GM06990 (cell line): Measurements from ENCODE around the gene ZNF14.
"Not testable (repeated sequence)": the region's sequence is repeated elsewhere in the genome, so short reads cannot be mapped to it uniquely, and the experiment has no call there.

ENCODE experiments used
- DNase-seq: peaks from one replicate; pipeline ENCODE4 v3.0.0-alpha.2; 2011; ENCODE audit not compliant: insufficient read length; ENCODE audit errors: extremely low read depth
- H3K27me3 ChIP-seq: replicated peaks from 2 replicates; pipeline ENCODE4 v1.6.0; 2011; ENCODE audit warnings: low read length; ENCODE audit not compliant: control insufficient read depth, insufficient read depth
- H3K36me3 ChIP-seq: 2 replicates; pipeline ENCODE4 v1.5.1; 2011; ENCODE audit warnings: low read length; ENCODE audit not compliant: control insufficient read depth, insufficient read depth
- H3K4me3 ChIP-seq: replicated peaks from 2 replicates; pipeline ENCODE4 v1.5.1; 2011; ENCODE audit warnings: low read depth, mild to moderate bottlenecking, control low read depth, low read length
- TF ChIP-seq, protein P1 (sequence below): IDR thresholded peaks from 2 replicates; pipeline ENCODE4 v1.5.1; 2011; ENCODE audit warnings: low read length, control low read depth, mild to moderate bottlenecking, inconsistent platforms; ENCODE audit not compliant: insufficient read depth, poor library complexity, severe bottlenecking

ZNF14 gene

DNA sequence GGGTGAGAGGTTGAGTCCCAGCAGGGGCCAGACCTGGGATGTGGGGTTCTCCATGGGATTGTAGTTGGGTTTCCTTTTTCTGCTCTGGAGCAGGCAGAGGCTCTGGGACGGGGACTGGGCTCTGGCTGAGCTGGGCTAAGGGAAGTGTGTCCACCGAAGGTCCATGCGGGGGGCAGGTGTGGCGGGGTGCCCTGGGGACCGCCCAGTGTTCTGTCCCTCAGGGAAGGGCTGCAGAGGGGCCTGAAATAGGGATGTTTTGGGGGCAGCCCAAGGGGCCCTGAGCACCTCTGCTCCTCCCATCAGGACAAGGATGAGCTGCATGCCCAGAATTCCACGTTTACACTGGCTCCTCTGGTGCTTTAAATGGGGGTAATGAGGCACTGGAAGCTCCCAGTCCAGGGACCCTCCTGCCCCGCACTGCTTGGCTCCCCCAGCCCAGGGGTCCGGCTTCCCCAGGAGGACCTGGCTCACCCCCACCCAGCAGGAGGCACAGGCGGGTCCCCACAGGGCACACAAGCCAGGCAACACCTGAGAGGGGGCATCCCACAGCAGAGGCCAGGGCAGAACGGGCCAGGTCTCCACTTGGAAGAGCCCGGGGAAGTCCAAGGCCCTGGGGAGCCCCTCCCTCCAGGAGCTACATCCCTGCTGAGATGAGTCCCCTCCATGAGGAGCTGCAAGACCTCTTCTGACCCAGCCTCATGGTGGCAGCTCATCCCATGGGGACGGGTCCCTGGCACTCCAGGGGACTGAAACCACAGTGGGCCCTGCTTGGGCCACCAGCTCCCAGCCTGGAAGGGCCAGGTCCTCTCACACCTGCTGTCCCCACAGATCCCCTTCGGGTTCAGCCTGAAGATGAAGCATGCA is 14.7 kb upstream of the ZNF14 start:
- TF ChIP-seq, protein P1, sequence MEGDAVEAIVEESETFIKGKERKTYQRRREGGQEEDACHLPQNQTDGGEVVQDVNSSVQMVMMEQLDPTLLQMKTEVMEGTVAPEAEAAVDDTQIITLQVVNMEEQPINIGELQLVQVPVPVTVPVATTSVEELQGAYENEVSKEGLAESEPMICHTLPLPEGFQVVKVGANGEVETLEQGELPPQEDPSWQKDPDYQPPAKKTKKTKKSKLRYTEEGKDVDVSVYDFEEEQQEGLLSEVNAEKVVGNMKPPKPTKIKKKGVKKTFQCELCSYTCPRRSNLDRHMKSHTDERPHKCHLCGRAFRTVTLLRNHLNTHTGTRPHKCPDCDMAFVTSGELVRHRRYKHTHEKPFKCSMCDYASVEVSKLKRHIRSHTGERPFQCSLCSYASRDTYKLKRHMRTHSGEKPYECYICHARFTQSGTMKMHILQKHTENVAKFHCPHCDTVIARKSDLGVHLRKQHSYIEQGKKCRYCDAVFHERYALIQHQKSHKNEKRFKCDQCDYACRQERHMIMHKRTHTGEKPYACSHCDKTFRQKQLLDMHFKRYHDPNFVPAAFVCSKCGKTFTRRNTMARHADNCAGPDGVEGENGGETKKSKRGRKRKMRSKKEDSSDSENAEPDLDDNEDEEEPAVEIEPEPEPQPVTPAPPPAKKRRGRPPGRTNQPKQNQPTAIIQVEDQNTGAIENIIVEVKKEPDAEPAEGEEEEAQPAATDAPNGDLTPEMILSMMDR: no peak
- Histone ChIP-seq H3K27me3 (no peaks in the 10 kb centered on the region), H3K36me3 (no peaks in the 10 kb centered on the region), H3K4me3 (no peak overlapping the region)
- DNase-seq: no peak

- Histone ChIP-seq H3K36me3 (no peaks in the 10 kb centered on the region), H3K27me3 (no peaks in the 10 kb centered on the region), H3K4me3 (no peak overlapping the region)
- TF ChIP-seq, protein P1: no peak
- no peak for DNase-seq
These were observed 13.6 kb upstream of the ZNF14 start for GRCh38 chr19:19746286-19747213.

DNA sequence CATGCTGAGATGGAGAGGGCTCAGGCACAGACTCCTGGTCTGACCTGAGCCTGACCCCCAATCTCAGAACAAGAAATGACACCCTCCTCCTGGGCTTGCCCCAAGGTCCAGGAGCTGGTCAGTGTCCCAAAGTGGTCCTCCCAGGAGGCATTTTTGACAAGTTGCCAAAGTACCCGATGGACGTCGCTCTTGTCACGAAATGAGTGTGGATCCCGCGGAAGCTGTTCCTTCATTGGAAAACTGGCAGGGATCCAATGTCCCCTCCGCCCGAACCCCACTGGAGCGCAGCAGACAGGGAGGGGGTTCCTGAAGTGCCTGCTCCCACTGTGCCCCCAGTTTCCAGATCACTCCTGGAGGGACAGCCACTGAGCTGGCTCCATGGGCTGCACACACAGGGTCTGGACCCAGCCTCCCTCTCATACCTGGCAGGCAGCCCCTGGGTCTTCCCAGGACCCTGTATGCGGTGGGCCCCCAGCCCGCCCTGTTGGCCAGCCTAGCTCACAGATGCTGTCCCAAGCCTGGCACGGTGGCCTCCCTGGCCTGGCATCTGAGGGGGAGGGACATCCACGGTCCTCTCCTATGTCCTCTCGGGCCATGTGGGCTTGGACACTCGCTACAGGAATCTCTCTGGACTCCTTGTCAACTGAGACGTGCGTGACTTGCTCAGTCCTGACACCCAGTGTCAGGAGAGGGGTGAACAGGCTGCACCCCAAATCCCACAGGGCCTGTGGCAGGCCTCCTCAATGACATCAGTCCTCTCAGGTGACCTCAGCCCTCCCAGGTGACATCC is 12.8 kb upstream of the ZNF14 start:
- TF ChIP-seq, protein P1: no peak
- H3K4me3 ChIP-seq: no peak overlapping the region
- H3K27me3 ChIP-seq: no peaks in the 10 kb centered on the region
- no peak for DNase-seq
- no peaks in the 10 kb centered on the region for H3K36me3 ChIP-seq

- H3K36me3 ChIP-seq: no peaks in the 10 kb centered on the region
- DNase-seq: no peak
These were observed 11.7 kb upstream of the ZNF14 start for GRCh38 chr19:19744641-19745040.

DNA sequence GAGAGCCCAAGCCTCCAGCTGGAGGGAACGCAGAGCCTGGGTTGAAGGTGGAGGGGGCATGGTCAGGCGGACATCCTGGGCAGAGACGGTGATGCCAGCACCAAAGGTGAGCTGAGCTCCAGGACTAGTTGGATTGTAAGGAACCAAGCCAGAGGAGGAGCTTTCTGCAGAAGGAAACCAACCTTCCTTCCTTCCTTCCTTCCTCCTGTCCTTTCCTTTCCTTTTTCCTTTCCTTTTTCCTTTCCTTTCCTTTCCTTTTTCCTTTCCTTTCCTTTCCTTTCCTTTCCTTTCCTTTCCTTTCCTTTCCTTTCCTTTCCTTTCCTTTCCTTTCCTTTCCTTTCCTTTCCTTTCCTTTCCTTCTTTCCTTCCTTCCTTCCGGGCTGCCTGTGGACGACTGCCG is 11.0 kb upstream of the ZNF14 start:
- not testable (repeated sequence) for DNase-seq, H3K4me3 ChIP-seq, H3K36me3 ChIP-seq, H3K27me3 ChIP-seq

More at GRCh38 chr19:19744641-19745040, 11.7 kb upstream of the ZNF14 start:
- H3K4me3 ChIP-seq: no peak overlapping the region
- H3K27me3 ChIP-seq: no peaks in the 10 kb centered on the region
- TF ChIP-seq, protein P1: no peak
